ENCODE data around the gene RASSF1. TPM values are rescaled to one million over a fixed set of nuclear protein-coding genes. Genes with fewer than 3 reads are reported as not detected.

The RASSF1 gene
- total RNA-seq, 1 experiment from 2014 or later: 29.6 TPM

DNA sequence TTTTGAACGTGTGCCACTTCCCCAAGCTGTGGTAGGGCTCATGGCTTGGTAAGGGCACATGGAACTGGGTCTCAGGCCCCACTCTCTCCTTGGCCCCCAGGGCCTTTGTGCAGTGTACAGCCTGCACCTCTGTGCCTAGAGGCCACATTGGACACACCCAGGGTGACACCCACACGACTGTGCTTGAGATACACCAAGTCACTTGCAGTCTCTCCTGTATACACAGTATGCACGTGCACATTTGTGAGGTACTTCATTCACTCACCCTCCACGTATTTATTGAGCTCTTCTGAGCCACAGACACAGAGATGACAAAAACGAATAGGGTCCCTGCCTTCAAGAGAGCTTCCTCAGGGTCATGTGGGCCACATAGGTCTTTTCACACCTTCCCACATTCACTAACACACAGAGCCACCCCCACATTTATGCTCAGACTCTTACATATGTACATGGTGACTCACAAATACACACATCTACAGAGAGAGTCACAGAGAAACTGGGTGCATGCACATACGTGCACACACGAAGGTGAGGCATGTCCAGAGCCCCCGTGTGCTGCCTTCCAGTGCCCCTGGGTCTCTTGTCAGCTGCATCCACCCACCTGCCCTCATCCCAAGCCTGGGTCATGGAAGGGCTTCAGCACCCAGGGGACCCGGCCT is 28.5 kb upstream of the RASSF1 start (continued):
- TF ChIP-seq POLR2AphosphoS5 (IDR thresholded peaks at IDR 0.05; ENCODE audit: low read depth, low read length): no peak
- TF ChIP-seq TCF7L2 (IDR thresholded peaks at IDR 0.05; ENCODE audit: borderline replicate concordance, extremely low read depth, insufficient read depth, insufficient read length): no peak
- TF ChIP-seq ZFX (IDR thresholded peaks at IDR 0.05): no peak
- TF ChIP-seq SRF (IDR thresholded peaks at IDR 0.05; ENCODE audit: low read depth): no peak
- no peak for TF ChIP-seq EZH2 (IDR thresholded peaks at IDR 0.05)
- no peak for TF ChIP-seq SIN3A (IDR thresholded peaks at IDR 0.05; ENCODE audit: low read depth)

- no peak overlapping the region for H2AFZ ChIP-seq (ENCODE audit: low read depth, low read length, poor library complexity, severe bottlenecking)
- no peaks in the 10 kb centered on the region for H3K36me3 ChIP-seq (ENCODE audit: control insufficient read depth in 1 of 2, insufficient read depth in 2 of 2, low read length in 2 of 2)
- no peaks in the 10 kb centered on the region for H3K9me2 ChIP-seq (ENCODE audit: insufficient read depth)
- H3K4me1 ChIP-seq (ENCODE audit: control insufficient read depth in 1 of 2, insufficient read depth in 2 of 2, low read length in 2 of 2): peaks cover 4 to 18% of the 10 kb centered on the region in 2 experiments; a peak in 2 of 4 replicates
- H3K79me2 ChIP-seq (ENCODE audit: insufficient read depth, low read length): no peaks in the 10 kb centered on the region
- no peak for DNase-seq (ENCODE audit: low read depth, low spot score)
- intact Hi-C loops (cut with micrococcal nuclease): no loop called here
- peak overlapping the region; percentile 47 to 65 for H3K4me3 ChIP-seq (replicated peaks in 1 of 2; ENCODE audit: low read depth in 1 of 2, low read length in 2 of 2)
- H4K20me1 ChIP-seq (ENCODE audit: insufficient read depth): no peaks in the 10 kb centered on the region
- ChIA-PET RAD21 (ENCODE audit: low non-redundant PET in 1 of 2, low total read pairs in 2 of 2, uncharacterized antibody in 2 of 2, unreplicated experiment in 2 of 2) (no interaction called here), POLR2A (no interaction called here), CTCF (interaction anchor here (0.9 kb wide), 1 partner anchor 13 kb away, joined by 3 read pairs; no protein-coding TSS in a partner anchor)
- H3K27ac ChIP-seq (ENCODE audit: low read depth, low read length): peak overlapping the region; percentile 25; the same call in 1 of the 2 replicates
- no TSS peak for BruUV-seq (replicated peaks)
- TF ChIP-seq CEBPB (IDR thresholded peaks at IDR 0.05; ENCODE audit: low read depth) (no peak), EGR1 (IDR thresholded peaks at IDR 0.05; ENCODE audit: low read depth) (no peak), SRF (IDR thresholded peaks at IDR 0.05; ENCODE audit: low read depth) (no peak), EZH2 (IDR thresholded peaks at IDR 0.05) (no peak), ZNF274 (IDR thresholded peaks at IDR 0.05; ENCODE audit: low read depth, low read length) (no peak), CBX3 (IDR thresholded peaks at IDR 0.05; ENCODE audit: low read depth) (no peak), POLR2A (IDR thresholded peaks at IDR 0.05; ENCODE audit: borderline replicate concordance, extremely low read depth, insufficient read depth, insufficient read length) (no peak), FOSL1 (IDR thresholded peaks at IDR 0.05; ENCODE audit: low read depth) (no peak), YY1 (IDR thresholded peaks at IDR 0.05; ENCODE audit: extremely low read depth, insufficient replicate concordance, low read depth, low read length) (no peak)
- TF ChIP-seq, protein P1, sequence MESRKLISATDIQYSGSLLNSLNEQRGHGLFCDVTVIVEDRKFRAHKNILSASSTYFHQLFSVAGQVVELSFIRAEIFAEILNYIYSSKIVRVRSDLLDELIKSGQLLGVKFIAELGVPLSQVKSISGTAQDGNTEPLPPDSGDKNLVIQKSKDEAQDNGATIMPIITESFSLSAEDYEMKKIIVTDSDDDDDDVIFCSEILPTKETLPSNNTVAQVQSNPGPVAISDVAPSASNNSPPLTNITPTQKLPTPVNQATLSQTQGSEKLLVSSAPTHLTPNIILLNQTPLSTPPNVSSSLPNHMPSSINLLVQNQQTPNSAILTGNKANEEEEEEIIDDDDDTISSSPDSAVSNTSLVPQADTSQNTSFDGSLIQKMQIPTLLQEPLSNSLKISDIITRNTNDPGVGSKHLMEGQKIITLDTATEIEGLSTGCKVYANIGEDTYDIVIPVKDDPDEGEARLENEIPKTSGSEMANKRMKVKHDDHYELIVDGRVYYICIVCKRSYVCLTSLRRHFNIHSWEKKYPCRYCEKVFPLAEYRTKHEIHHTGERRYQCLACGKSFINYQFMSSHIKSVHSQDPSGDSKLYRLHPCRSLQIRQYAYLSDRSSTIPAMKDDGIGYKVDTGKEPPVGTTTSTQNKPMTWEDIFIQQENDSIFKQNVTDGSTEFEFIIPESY (IDR thresholded peaks at IDR 0.05; ENCODE audit: extremely low read depth, insufficient replicate concordance, low read length): no peak
- TF ChIP-seq, protein P2, sequence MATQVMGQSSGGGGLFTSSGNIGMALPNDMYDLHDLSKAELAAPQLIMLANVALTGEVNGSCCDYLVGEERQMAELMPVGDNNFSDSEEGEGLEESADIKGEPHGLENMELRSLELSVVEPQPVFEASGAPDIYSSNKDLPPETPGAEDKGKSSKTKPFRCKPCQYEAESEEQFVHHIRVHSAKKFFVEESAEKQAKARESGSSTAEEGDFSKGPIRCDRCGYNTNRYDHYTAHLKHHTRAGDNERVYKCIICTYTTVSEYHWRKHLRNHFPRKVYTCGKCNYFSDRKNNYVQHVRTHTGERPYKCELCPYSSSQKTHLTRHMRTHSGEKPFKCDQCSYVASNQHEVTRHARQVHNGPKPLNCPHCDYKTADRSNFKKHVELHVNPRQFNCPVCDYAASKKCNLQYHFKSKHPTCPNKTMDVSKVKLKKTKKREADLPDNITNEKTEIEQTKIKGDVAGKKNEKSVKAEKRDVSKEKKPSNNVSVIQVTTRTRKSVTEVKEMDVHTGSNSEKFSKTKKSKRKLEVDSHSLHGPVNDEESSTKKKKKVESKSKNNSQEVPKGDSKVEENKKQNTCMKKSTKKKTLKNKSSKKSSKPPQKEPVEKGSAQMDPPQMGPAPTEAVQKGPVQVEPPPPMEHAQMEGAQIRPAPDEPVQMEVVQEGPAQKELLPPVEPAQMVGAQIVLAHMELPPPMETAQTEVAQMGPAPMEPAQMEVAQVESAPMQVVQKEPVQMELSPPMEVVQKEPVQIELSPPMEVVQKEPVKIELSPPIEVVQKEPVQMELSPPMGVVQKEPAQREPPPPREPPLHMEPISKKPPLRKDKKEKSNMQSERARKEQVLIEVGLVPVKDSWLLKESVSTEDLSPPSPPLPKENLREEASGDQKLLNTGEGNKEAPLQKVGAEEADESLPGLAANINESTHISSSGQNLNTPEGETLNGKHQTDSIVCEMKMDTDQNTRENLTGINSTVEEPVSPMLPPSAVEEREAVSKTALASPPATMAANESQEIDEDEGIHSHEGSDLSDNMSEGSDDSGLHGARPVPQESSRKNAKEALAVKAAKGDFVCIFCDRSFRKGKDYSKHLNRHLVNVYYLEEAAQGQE (IDR thresholded peaks at IDR 0.05; ENCODE audit: low read depth): no peak
- peak overlapping the region; percentile 59; the same call in 1 of the 2 replicates for H3K9ac ChIP-seq (ENCODE audit: low read length)
- no peak for ATAC-seq
- peak overlapping the region; percentile 97 for H3K4me2 ChIP-seq (ENCODE audit: low read length)
- H3K27me3 ChIP-seq (ENCODE audit: insufficient read depth, low read length): no peaks in the 10 kb centered on the region
- H3K9me3 ChIP-seq (ENCODE audit: control insufficient read depth in 1 of 2, insufficient read depth in 1 of 2, low read depth in 1 of 2, low read length in 2 of 2): no peaks in the 10 kb centered on the region
Measured at GRCh38 chr3:50365842-50366220, 25.2 kb upstream of the RASSF1 start.
